Activated CD4-positive, alpha-beta T cell treated with anti-CD3 and anti-CD28 coated beads for 48 hours (primary cell): ENCODE measurements around the gene HHEX.
"Not testable (repeated sequence)": the region's sequence is repeated elsewhere in the genome, so short reads cannot be mapped to it uniquely, and the experiment has no call there.

Experiments
- DNase-seq: peaks from one replicate; pipeline ENCODE4 v3.0.0-alpha.2; 2020

HHEX gene

DNA sequence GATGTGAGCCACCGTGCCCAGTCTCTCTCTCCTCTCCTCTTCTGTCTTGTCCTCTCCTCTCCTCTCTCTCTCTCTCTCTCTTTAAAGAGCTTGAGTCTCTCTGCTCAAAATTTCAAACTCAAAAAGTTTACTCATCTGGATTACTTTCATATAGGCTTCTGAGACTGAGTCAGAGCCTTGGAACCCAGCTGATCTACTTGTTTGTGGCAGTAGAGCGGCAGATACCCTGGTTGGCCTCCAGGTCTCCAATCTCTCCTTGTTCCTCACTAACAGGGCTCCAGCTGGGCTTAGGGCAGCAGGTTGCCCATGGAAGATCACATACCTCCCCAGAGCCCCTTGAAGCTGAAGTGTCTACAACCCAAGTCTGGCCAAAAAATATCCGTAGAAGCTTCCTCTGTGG is 51.0 kb downstream of the HHEX start:
- DNase-seq, result no peak

DNA sequence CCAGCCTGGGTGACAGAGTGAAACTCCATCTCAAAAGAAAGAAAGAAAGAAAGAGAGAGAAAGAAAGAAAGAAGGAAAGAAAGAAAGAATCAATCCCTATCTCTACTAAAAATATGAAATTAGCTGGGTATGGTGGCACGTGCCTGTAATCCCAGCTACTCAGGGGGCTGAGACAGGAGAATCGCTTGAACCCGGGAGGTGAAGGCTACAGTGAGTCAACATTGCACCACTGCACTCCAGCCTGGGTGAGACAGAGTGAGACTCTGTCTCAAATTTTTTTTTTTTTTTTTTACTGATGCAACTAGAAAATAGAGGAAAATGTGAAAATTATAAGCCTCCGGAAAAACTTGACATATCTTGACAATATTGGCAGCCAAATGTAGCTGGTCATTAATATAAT is 52.0 kb downstream of the HHEX start:
- not testable (repeated sequence) for DNase-seq

DNA sequence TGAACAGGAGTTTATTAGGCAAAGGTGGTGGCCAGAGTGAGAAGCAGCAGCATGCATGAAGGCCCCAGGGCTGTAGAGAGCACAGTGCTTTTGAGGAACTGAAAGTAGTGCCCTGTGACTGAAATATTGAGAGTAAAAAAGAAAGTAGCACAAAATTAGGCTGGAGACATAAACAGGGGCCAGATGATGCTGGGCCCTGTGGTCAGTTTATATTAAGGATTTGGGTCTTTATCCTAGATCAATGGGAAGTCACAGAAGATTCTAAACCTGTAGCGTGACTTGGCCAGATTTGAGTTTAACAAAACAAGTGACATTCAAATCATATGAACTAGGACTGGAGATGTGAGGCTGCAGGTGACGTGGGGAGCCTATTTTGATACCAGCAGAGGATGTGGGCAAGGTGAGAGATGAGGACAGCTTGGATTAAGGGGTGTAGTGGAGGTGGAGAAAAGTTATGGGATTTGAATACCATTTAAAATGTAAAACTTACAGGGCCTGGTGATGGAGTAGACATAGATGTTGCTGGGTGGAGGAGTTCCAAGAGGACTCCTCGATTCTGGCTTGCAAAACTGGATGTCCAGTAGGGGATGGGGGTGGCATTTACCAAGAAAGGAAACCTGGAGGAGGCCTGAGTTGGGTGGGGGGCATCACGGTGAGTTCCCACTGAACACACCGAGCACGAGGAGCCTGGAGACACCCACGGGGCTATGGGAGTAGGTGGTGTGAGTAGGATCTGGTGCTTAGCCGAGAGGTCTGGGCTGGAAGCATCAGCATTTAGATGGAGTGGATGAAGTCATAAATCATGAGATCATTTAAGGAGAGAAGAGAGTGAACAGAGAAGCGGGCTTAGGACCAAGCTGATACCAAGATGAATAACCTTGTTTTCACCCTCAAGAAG is 52.8 kb downstream of the HHEX start:
- no peak for DNase-seq
